Suppressor macrophage treated with lipopolysaccharide for 4 hours (primary cell): ENCODE data around the gene ARHGEF7.

ENCODE experiments used
- DNase-seq: peaks from one replicate; pipeline ENCODE4 v3.0.0-alpha.2; 2020

Gene ARHGEF7

DNA sequence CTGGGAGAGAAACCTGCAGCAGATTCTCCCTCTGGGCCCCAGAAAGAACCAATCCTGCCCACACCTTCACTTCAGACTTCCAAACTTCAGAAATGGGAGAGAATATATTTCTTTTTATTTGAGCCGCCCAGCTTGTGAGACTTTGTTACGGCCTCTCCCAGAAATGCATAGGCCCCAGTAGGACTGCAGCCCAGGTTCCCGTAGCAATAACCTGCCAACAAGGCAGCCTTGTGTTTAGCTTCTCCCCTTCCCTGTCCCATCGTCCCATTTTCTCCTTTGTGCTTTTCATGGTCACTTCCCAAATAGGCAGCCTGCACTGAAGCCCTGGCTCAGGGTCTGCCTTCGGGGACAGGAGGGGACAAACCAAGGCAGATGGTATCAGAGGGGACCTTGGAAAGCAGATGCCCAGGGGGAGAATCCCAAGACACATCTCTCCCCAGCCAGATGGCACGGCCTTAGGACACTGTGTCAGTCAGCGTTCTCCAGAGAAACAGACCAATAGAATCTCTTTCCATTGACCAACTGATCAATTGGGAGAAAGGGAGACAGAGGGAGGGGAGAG, 3.7 kb upstream of the ARHGEF7 start:
- no peak for DNase-seq

- DNase-seq: no peak
These were observed 2.9 kb upstream of the ARHGEF7 start for GRCh38 chr13:111112196-111112595.

DNA sequence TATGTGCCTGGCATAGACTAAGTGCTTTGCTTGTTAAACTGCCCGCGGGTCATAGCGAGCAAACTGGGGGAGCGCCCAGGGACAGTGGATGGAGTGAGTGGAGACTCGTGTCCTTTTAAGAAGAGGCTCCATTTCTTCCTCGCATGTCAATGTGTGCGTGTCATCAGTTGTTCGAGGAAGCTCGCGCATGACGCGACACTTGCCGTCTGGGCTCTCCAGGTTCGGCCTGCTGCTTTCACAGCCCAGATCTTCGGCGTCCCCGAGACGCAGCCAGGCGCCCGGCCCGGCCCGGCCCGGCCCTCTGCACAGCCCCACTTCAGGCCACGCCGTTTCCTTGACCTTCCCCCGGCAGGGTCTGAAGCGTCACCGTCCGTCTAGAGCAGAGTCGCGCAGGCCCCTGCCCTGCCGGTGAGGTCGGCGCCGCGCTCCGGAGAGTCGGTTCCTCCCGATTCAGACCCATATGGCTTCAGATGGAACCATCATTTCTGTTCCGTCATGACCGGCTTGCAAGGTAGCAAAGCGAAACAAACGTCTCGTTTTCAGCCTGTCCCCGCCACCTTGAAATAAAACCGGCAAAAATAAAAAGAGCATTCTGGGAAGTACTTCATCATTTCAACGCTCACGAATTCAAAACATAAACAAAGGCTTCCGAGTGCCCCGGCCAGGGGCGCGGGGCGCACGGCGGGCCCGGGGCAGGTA, 599 bp upstream of the ARHGEF7 start:
- peak; percentile 6 for DNase-seq

- peak; percentile 5 for DNase-seq
These were observed 933 bp downstream of the ARHGEF7 start for GRCh38 chr13:111115965-111116521.

DNA sequence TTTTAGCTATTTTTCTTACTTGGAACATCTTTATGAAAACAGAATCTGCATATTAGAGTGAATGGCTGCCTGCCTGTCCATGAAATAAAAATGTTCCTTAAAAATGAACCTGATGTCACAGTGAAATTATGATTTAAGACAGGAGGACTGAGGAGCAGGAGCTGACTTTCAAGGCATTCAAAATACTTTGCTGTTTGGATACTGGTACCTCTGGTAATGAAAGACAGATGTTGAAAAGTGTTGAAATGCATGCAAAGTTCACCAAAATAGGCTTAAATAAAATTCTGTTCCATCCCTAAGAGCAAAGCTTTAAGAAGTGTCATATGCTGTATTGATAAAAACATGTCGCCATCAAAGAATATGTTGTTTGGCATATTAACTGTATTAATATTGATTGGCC, 1.7 kb downstream of the ARHGEF7 start:
- no peak for DNase-seq

DNA sequence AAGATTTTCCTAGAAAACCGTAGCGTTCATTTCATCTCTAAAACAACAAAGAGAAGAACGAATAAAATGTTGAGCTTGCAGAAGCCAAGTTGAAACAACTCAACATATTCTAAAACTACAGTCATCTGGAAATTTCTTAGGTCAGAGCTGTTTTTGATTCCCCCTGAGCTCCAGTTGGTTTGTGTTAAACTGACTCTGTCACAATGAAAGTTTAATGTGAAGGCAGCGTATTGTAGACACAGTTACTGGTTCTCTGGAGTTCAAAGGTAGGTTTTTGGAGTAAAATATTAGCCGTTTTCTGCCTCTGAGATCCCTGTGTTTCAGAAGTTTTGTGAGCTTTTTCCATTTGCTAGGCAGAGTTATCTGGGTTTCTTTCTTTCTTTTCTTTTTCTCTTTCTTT, 2.2 kb downstream of the ARHGEF7 start:
- DNase-seq: no peak

- no peak for DNase-seq
These were observed 2.9 kb downstream of the ARHGEF7 start for GRCh38 chr13:111117961-111118360.

DNA sequence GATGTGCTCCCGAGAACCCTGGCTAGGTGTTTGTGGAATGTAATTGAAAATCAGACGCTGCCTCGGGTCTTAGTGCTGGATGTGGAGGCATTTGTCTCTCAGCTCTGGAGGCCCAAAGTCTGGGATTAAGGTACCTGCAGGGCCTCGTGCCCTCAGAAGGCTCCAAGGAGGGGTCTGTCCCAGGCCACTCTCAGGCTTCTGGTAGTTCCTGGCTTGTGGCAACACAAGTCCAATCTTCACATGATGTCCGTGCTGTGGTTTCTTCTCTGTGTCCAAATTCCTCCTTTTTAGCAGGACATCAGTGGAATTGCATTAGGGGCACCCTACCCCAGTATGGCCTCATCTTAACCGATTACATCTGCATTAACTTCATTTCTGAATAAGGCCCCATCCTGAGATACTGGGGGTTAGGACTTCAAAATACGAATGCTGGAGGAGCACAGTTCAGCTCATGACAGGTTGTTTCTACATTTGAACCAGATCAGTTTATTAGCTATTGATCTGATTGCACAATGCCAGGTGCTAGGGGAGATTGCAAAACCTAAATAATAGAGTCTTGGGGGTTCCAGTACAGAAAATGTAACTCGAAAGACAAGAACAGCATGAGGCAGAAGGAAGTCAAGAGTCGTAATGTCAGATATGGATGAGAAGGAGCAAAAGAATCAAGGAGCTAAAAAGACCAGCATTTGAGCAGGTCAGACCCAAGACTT, 3.9 kb downstream of the ARHGEF7 start:
- DNase-seq: no peak

DNA sequence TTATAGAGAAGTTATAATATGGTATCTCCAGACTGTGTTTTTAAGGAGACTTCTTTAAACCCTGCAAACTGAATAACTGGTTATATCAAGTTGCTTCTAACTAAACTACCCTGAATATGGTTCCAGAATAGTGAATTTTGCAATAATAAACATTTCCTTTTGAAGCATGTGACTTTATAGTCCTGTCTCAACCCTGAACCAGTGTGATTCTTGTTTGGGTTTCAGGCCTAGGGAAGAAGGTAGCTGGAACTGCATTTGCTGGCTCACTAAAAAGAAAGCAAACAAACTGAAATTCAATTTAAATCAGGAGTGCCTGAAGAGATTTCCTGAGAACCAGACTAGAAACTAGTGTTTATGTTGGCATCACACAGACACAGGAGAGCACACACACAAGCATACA, 4.9 kb downstream of the ARHGEF7 start:
- DNase-seq: no peak

- DNase-seq: no peak
These were observed 5.3 kb downstream of the ARHGEF7 start for GRCh38 chr13:111120422-111120821.

DNA sequence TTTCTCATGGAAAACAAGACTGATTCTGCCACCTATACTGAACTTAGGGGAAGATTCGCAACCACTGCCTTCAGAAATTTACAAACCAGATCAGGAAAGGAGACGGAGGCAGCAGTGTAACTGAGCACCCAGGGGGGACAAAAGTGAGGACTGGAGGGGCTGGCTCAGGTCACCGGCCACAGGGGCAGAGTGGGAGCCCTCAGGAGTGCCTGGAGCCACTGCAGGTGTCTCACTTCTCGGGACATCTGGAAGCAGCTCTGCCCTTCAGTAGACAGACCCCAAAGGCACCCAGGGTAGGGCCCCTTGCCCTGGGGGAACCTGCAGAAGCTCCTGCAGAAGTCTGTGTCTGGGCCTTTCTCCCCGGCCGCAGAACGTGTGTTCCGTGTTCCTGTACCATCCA, 5.8 kb downstream of the ARHGEF7 start:
- no peak for DNase-seq

- DNase-seq: no peak
These were observed 6.4 kb downstream of the ARHGEF7 start for GRCh38 chr13:111121506-111121905.

DNA sequence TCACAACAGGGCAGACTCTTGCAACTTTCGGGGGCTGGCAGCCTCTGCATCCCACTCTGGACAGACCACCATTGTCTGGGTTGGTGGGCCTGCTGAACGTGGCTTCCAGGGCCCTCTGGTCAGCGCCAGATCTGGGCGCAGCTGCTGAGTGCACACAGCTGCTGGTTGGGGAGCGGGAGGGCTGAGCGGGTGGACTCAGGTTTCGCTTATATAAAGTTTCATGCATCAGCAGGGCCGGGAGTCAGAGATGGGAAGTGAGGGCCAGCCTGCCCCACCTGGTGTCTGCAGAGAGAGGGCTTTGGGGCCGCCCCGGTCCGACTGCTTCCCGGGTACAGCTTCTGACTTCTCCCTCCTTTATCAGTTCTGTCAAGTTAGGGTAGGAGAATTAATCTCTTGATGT, 6.9 kb downstream of the ARHGEF7 start:
- DNase-seq: no peak

DNA sequence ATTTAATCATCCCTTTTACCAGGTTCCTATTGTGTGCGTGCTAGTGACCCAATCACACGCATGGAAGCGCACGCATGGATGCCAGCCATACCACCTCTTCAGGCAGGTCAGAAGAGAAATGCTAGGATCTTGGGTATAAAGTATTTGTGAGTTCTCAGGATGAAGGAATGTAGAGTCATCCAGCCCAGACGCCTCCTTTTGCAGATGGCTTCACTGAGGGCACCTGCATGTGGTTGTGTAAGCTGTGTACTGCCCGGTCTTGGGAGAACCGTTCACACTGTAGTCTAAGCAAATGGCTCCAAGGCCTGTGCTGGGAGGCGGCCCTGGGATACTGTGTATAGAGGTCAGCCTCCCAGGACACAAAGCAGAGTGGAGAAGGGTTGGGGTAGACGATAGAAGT, 7.5 kb downstream of the ARHGEF7 start:
- DNase-seq: no peak

- DNase-seq: no peak
These were observed 8.1 kb downstream of the ARHGEF7 start for GRCh38 chr13:111123221-111123620.

- DNase-seq: no peak
These were observed 8.5 kb downstream of the ARHGEF7 start for GRCh38 chr13:111123649-111124048.

- no peak for DNase-seq
These were observed 11.4 kb downstream of the ARHGEF7 start for GRCh38 chr13:111126509-111126908.

DNA sequence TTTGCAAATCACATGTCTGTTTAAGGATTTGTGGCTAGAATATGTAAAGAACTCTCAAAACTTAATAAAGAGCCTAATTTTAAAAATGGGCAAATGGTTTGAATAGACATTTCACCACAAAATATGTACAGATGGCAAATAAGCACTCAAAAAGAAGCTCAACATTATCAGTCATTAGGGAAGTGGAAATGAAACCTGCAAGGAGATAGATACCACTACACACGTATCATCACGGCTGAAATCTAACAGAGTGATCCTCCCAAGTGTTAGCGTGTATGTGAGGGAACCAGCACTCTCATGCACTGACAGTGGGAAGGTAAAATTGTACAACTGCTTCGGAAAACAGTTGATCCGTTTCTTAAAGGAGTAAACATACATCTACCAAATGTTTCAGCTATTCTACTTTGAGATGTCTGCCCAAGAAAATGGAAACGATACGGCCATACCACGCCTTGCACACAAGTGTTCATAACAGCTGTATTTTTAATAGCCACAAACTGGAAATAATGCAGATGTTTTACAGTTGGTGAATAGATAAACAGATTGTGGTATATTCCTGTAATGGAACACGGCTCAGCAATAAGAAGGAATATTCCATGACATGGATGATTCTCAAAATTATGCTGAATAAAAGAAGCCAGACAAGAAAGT, 14.5 kb downstream of the ARHGEF7 start:
- no peak for DNase-seq

DNA sequence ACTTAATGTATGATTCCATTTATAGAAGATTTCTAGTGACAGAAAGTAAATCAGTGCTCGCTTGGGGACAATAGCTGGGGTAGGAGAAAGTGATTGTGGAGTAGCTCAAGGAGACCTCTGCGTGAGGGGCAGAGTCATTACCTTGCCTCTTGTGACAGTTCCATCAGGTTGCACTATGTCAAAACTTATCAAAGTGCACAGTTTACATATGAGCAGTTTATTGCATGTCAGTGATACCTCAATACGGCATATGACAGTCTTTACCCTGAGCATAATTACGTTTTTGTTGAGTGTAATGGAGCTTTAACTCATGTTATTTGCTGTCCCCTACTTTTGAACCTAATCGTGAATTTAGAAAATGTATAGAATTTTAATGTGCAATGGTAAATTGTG, 15.0 kb downstream of the ARHGEF7 start:
- DNase-seq: no peak

GRCh38 chr13:111131048-111131447, 15.9 kb downstream of the ARHGEF7 start:
- DNase-seq: no peak

DNA sequence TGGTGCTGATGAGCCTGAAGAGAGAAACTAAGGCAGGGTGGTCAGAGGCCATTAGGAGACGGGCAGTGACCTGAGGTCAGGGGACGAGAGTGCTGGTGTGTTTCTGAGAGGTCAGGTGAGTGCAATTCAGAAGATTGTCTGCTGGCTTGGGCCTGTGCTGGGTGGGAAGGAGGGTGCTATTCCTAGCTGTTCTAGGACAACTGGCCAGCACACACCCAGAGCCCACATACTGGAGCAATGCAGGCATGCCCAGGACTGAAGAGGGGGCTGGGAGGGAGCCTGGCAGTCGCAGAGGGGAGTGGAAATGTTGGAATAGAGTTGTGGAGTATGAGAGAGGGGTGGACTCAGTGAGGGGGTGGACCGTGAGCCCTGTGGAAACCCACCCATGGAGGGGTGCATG, 16.5 kb downstream of the ARHGEF7 start:
- no peak for DNase-seq

- DNase-seq: no peak
These were observed 17.8 kb downstream of the ARHGEF7 start for GRCh38 chr13:111132948-111133347.

DNA sequence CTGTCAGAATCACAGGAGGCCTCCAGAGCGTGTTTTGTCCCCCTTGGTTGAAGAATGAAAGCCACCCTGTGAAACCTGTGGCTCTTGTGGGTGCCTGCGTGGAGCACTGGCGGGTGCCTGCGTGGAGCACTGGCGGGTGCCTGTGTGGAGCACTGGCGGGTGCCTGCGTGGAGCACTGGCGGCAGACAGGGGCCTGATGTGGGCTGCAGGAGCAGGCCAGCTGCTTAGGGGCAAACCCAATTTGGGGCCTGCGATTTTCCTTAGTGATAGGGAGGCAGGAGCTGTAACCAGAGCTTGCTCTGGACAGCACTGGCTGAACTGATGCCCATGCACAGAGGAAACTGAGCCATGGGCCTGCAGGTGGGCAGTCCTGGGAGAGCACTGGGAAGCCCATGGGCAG, 24.3 kb downstream of the ARHGEF7 start:
- DNase-seq: no peak
